HEK293 (cell line): Measurements from ENCODE around the gene TAF1D.

Source experiments
- CTCF ChIA-PET: fragments of 350-600 bp; formaldehyde crosslinking; extraction: SDS; loops from one replicate; lab custom pipeline; 2021; ENCODE audit warnings: antibody characterized with exemption; lab: Yijun Ruan, JAX
- POLR2A ChIA-PET: fragments of 300-600 bp; formaldehyde crosslinking; extraction: SDS; loops from one replicate; lab custom pipeline; 2020; ENCODE audit warnings: antibody characterized with exemption, inconsistent platforms; lab: Yijun Ruan, JAX
- H3K27ac ChIP-seq: fragments of 200-500 bp; sonication (Bioruptor generic); 2 replicates; pipeline ENCODE4 v1.5.1; 2014; ENCODE audit warnings: low read depth, low read length, control low read depth, inconsistent platforms; ENCODE audit errors: extremely low read depth
- H3K36me3 ChIP-seq, 2 experiments: fragments of 200-500 bp in 1 of 2; sonication (Bioruptor generic) in 1 of 2; 1 replicate in 1 of 2; 2 replicates in 1 of 2; pipeline ENCODE4 v1.5.1; 2014 to 2017; ENCODE audit warnings: inconsistent platforms in 2 of 2, low read length in 2 of 2; ENCODE audit not compliant: control insufficient read depth in 2 of 2, insufficient read depth in 1 of 2
- H3K4me1 ChIP-seq: fragments of 200-500 bp; sonication (Bioruptor generic); 2 replicates; pipeline ENCODE4 v1.5.1; 2014; ENCODE audit warnings: mild to moderate bottlenecking, low read length, inconsistent platforms; ENCODE audit not compliant: control insufficient read depth, insufficient read depth
- H3K4me3 ChIP-seq: 2 replicates; pipeline ENCODE4 v1.5.1; 2011; ENCODE audit warnings: low read depth, mild to moderate bottlenecking, control low read depth, low read length, moderate library complexity
- H3K9me3 ChIP-seq: fragments of 200-500 bp; sonication (Bioruptor generic); 2 replicates; pipeline ENCODE4 v1.5.1; 2014; ENCODE audit warnings: low read depth, low read length, inconsistent platforms; ENCODE audit not compliant: control insufficient read depth, insufficient read depth
- GFI1B ChIP-seq: fragments of 450-650 bp; formaldehyde crosslinking; IDR thresholded peaks from 2 replicates; pipeline ENCODE4 v1.5.1; 2016; ENCODE audit warnings: missing biosample characterization, missing genetic modification characterization
- GLIS1 ChIP-seq: fragments of 450-650 bp; formaldehyde crosslinking; IDR thresholded peaks from 2 replicates; pipeline ENCODE4 v1.5.1; 2016; ENCODE audit warnings: missing biosample characterization, missing genetic modification characterization
- KLF7 ChIP-seq: fragments of 450-650 bp; formaldehyde crosslinking; IDR thresholded peaks from 2 replicates; pipeline ENCODE4 v1.5.1; 2016; ENCODE audit warnings: missing biosample characterization, missing genetic modification characterization, borderline replicate concordance
- PRDM2 ChIP-seq: fragments of 450-650 bp; formaldehyde crosslinking; IDR thresholded peaks from 2 replicates; pipeline ENCODE4 v1.5.1; 2016; ENCODE audit warnings: missing biosample characterization, missing genetic modification characterization, borderline replicate concordance
- SETDB1 ChIP-seq: IDR thresholded peaks from one replicate; pipeline ENCODE4 v1.6.1; 2017; ENCODE audit warnings: mild to moderate bottlenecking, low read length, moderate library complexity, mixed read lengths; ENCODE audit not compliant: insufficient read length
- WT1 ChIP-seq: fragments of 450-650 bp; formaldehyde crosslinking; IDR thresholded peaks from 2 replicates; pipeline ENCODE4 v1.5.1; 2016; ENCODE audit warnings: missing biosample characterization, missing genetic modification characterization
- ZBTB11 ChIP-seq: fragments of 450-650 bp; formaldehyde crosslinking; conservative IDR thresholded peaks from 2 replicates; pipeline ENCODE4 v1.5.1; 2016; ENCODE audit warnings: low read depth, missing biosample characterization, missing genetic modification characterization
- ZNF133 ChIP-seq: fragments of 450-650 bp; formaldehyde crosslinking; IDR thresholded peaks from 2 replicates; pipeline ENCODE4 v1.5.1; 2016; ENCODE audit warnings: missing biosample characterization, missing genetic modification characterization
- ZNF221 ChIP-seq: fragments of 450-650 bp; formaldehyde crosslinking; IDR thresholded peaks from 2 replicates; pipeline ENCODE4 v1.5.1; 2017; ENCODE audit warnings: missing biosample characterization, missing genetic modification characterization, borderline replicate concordance
- ZNF23 ChIP-seq: fragments of 450-650 bp; formaldehyde crosslinking; IDR thresholded peaks from 2 replicates; pipeline ENCODE4 v1.5.1; 2016; ENCODE audit warnings: missing biosample characterization, missing genetic modification characterization, borderline replicate concordance
- ZNF404 ChIP-seq: fragments of 450-650 bp; formaldehyde crosslinking; IDR thresholded peaks from 2 replicates; pipeline ENCODE4 v1.5.1; 2017; ENCODE audit warnings: missing biosample characterization, missing genetic modification characterization
- ZNF521 ChIP-seq: fragments of 450-650 bp; formaldehyde crosslinking; IDR thresholded peaks from 2 replicates; pipeline ENCODE4 v1.5.1; 2017; ENCODE audit warnings: missing biosample characterization, mild to moderate bottlenecking, missing genetic modification characterization
- ZNF580 ChIP-seq: fragments of 450-650 bp; formaldehyde crosslinking; IDR thresholded peaks from 2 replicates; pipeline ENCODE4 v1.5.1; 2016; ENCODE audit warnings: missing biosample characterization, missing genetic modification characterization
- ZNF645 ChIP-seq: fragments of 450-650 bp; formaldehyde crosslinking; IDR thresholded peaks from 2 replicates; pipeline ENCODE4; 2016; ENCODE audit warnings: missing biosample characterization, missing genetic modification characterization
- ZNF701 ChIP-seq: fragments of 450-650 bp; formaldehyde crosslinking; IDR thresholded peaks from 2 replicates; pipeline ENCODE4 v1.5.1; 2016; ENCODE audit warnings: missing biosample characterization, missing genetic modification characterization
- ZNF768 ChIP-seq: fragments of 450-650 bp; formaldehyde crosslinking; IDR thresholded peaks from 2 replicates; pipeline ENCODE4 v1.5.1; 2018; ENCODE audit warnings: missing biosample characterization, mild to moderate bottlenecking, missing genetic modification characterization
- ZNF791 ChIP-seq: fragments of 450-650 bp; formaldehyde crosslinking; IDR thresholded peaks from 2 replicates; pipeline ENCODE4 v1.5.1; 2016; ENCODE audit warnings: missing biosample characterization, missing genetic modification characterization
- ZNF843 ChIP-seq: fragments of 450-650 bp; formaldehyde crosslinking; IDR thresholded peaks from 2 replicates; pipeline ENCODE4 v1.5.1; 2016; ENCODE audit warnings: missing biosample characterization, missing genetic modification characterization

TAF1D gene

GRCh38 chr11:93710239-93710638 is 31.1 kb downstream of the TAF1D start:
- Histone ChIP-seq H3K9me3 (no peaks in the 10 kb centered on the region), H3K4me1 (no peaks in the 10 kb centered on the region), H3K36me3 (peaks cover 15 to 88% of the 10 kb centered on the region in 2 experiments), H3K27ac (no peak overlapping the region), H3K4me3 (no peak overlapping the region)
- TF ChIP-seq ZNF701 (tag by site-specific recombination) = no peak
- no peak for TF ChIP-seq WT1 (tag by site-specific recombination)
- TF ChIP-seq ZNF645 (tag by site-specific recombination) = no peak
- no peak for TF ChIP-seq ZNF404
- no peak for TF ChIP-seq ZNF791 (tag by site-specific recombination)
- TF ChIP-seq KLF7 = no peak
- no peak for TF ChIP-seq ZBTB11
- ChIA-PET POLR2A (no interaction called here), CTCF (interaction anchor here (0.6 to 0.7 kb wide), 2 partner anchors 13 to 14 kb away, joined by 3 read pairs; no protein-coding TSS in a partner anchor)

GRCh38 chr11:93704237-93704636 is 37.1 kb downstream of the TAF1D start:
- Histone ChIP-seq H3K4me1 (no peaks in the 10 kb centered on the region), H3K4me3 (no peak overlapping the region), H3K9me3 (no peaks in the 10 kb centered on the region), H3K27ac (no peak overlapping the region), H3K36me3 (peaks cover 31 to 85% of the 10 kb centered on the region in 2 experiments)
- CTCF ChIA-PET = interaction anchor here (0.6 to 0.7 kb wide), 3 partner anchors 8 to 453 kb away, joined by 3 to 4 read pairs (median 3); no protein-coding TSS in a partner anchor
- POLR2A ChIA-PET = interaction anchor here (1.2 kb wide), 1 partner anchor 18 kb away, joined by 5 read pairs; no protein-coding TSS in a partner anchor
- TF ChIP-seq ZNF768 (tag by site-specific recombination) (no peak), ZNF23 (tag by site-specific recombination) (no peak), ZNF580 (tag by site-specific recombination) (no peak), ZNF645 (tag by site-specific recombination) (no peak), ZNF521 (tag by site-specific recombination) (no peak), SETDB1 (no peak), ZNF843 (tag by site-specific recombination) (no peak), ZBTB11 (no peak), ZNF221 (no peak), GLIS1 (tag by site-specific recombination) (no peak), GFI1B (tag by site-specific recombination) (no peak), PRDM2 (tag by site-specific recombination) (no peak), WT1 (tag by site-specific recombination) (no peak), ZNF133 (tag by site-specific recombination) (no peak)
